GM12873 (cell line): ENCODE data around the gene NYAP1.

Source experiments
- TF ChIP-seq, protein P1 (sequence below): IDR thresholded peaks from 2 replicates; pipeline ENCODE4 v1.5.1; 2012; ENCODE audit warnings: low read depth, mild to moderate bottlenecking, moderate library complexity, low read length, control low read depth; ENCODE audit not compliant: insufficient read depth; ENCODE audit errors: missing control alignments

NYAP1 gene

GRCh38 chr7:100475549-100475948, 8.2 kb upstream of the NYAP1 start:
- TF ChIP-seq, protein P1, sequence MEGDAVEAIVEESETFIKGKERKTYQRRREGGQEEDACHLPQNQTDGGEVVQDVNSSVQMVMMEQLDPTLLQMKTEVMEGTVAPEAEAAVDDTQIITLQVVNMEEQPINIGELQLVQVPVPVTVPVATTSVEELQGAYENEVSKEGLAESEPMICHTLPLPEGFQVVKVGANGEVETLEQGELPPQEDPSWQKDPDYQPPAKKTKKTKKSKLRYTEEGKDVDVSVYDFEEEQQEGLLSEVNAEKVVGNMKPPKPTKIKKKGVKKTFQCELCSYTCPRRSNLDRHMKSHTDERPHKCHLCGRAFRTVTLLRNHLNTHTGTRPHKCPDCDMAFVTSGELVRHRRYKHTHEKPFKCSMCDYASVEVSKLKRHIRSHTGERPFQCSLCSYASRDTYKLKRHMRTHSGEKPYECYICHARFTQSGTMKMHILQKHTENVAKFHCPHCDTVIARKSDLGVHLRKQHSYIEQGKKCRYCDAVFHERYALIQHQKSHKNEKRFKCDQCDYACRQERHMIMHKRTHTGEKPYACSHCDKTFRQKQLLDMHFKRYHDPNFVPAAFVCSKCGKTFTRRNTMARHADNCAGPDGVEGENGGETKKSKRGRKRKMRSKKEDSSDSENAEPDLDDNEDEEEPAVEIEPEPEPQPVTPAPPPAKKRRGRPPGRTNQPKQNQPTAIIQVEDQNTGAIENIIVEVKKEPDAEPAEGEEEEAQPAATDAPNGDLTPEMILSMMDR: no peak

DNA sequence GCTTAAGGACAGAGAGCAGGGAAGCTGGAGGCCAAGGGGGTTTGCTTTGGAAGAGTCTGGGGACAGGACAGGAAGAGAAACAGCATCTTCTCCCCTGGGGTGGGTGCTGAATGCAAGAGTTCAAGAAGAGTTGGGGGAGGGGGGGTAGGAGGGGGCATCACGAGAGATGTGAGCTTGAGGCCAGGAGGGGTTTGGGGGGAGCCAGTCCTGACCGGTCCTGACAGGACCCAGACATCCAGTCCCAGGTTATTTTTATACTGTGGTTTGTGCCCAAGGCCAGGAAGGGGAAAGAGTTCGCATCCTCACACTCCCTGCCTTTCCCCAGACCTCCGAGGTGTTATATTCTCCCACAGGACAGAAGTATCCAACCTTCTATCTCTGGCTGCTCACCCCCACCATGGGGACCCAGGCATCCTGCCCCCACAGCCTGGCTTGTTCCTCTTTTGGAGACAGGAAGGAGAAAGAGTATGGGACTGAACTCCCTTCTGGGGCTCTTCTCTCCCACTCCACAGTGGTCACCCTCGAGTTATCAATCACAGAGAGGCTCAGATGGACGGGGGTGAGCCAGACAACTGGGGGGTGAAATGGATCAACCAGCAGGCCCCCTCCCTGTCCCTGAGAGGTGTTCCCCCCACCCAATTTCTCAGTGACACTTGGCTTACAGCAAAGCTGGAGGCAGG, 7.5 kb upstream of the NYAP1 start:
- TF ChIP-seq, protein P1: no peak

DNA sequence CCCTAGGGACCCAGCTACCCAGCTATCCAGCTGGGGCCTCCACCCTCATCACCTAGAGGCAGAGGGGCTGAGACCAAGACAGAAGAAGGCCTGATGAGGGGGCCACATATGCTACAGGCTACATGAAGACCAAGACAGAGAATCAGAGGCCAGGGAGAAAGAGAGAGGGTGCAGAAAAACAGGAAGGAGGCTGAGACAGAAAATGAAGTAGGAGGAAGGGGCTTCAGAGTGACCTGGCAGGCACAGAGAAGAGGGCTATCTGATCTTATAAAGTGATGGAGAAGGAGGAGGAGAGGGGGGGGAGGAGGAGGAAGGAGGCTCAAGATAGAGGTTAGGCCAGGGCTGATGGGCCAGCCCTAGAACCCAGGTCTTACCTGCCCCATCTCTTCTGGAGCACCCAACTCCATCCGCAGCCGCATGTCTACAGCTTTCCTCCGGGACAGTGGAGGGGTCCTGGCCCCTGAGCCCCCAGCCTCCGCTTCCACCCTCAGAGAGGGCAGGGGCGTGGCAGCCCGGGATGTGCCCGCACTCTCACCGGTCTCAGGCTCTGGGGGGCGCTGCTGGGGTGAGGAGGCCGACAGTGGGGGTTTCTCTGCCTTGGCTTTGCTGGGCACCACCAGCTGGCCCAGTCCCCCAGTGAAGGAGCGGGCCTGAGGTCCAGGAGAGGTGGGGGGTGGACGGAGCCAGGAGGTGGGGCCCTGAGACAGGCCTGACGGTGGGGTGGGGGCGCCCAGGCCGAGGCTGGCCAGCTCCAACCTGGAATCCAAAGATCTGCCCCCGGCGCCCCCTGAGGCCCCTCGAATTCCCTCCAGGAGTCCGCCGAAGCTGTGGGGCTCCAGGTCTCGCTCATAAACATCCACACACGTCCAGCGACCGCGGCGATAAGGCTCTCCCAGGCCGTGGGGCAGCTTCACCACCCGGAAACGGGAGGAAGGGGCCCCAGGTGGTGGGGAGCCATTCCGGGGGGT, 6.5 kb upstream of the NYAP1 start:
- TF ChIP-seq, protein P1: peak; percentile 56

DNA sequence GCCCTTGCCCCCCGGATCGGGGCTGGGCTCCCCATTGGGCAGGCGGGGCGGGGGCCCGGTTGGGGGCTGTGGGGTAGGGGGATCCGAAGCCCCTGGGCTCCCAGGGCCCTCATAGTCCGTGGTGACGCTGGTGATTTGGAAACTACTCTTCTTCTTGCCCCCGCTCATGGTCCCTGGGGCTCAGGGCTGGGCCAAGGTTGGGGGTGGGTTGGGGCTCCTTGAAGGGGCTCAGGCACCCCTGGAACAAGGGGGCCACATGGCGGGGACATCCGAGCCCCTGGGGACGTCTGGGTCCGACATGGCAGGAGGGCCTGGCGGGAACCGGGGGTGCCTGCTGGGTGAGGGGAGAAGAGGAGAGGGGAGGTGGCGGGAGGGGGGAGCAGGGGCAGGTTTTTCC, 5.9 kb upstream of the NYAP1 start:
- TF ChIP-seq, protein P1: no peak

GRCh38 chr7:100478958-100479660, 4.6 kb upstream of the NYAP1 start, which contains the start of gene TSC22D4:
Gene TSC22D4, minus strand, starts transcription at chr7:100479214. Its CDS starts 1,176 bp downstream, at chr7:100478038.
- TF ChIP-seq, protein P1: no peak

GRCh38 chr7:100481466-100481865, 2.3 kb upstream of the NYAP1 start:
- TF ChIP-seq, protein P1: no peak

DNA sequence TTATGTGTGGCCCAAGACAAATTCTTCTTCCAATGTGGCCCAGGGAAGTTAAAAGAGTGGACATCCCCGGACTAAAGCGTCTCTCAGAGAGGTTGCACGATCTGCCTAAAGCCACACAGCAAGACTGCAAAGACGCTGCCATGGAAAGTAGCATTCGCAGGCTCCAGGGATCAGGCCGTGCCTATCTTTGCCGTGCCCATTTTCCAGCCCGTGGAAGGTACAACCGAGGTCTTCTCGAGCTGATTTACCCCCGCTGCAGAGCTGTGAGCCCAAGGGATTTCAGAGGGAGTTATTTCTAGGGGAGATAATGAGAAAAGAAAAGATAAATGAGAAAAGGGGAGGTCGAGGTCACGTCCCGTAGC, 1.0 kb upstream of the NYAP1 start:
- TF ChIP-seq, protein P1: no peak
